ENCODE results near the gene HOXD1.

Gene HOXD1

GRCh38 chr2:176212276-176212675 is 23.8 kb downstream of the HOXD1 start:
- no peaks in the 10 kb centered on the region for H3K4me1 ChIP-seq
- intact Hi-C loops (cut with DNase I; ENCODE audit: low total_unique reads), result no loop called here

GRCh38 chr2:176213406-176213805 is 24.9 kb downstream of the HOXD1 start:
- no peak for DNase-seq
- H3K36me3 ChIP-seq, result no peaks in the 10 kb centered on the region
- no peak overlapping the region for H3K4me3 ChIP-seq
- H3K4me1 ChIP-seq, result no peaks in the 10 kb centered on the region
- no peaks in the 10 kb centered on the region for H3K9me3 ChIP-seq
- intact Hi-C loops (cut with DNase I; ENCODE audit: low total_unique reads), result no loop called here
- H3K27ac ChIP-seq, result no peak overlapping the region
- H3K27me3 ChIP-seq, result no peaks in the 10 kb centered on the region
- TF ChIP-seq CTCF (IDR thresholded peaks at IDR 0.05), result no peak

More at GRCh38 chr2:176212276-176212675, 23.8 kb downstream of the HOXD1 start:
- no peak overlapping the region for H3K27ac ChIP-seq
- no peaks in the 10 kb centered on the region for H3K36me3 ChIP-seq
- TF ChIP-seq CTCF (IDR thresholded peaks at IDR 0.05), result no peak
- no peak for DNase-seq
- no peak overlapping the region for H3K4me3 ChIP-seq
- H3K9me3 ChIP-seq, result no peaks in the 10 kb centered on the region
- no peaks in the 10 kb centered on the region for H3K27me3 ChIP-seq

DNA sequence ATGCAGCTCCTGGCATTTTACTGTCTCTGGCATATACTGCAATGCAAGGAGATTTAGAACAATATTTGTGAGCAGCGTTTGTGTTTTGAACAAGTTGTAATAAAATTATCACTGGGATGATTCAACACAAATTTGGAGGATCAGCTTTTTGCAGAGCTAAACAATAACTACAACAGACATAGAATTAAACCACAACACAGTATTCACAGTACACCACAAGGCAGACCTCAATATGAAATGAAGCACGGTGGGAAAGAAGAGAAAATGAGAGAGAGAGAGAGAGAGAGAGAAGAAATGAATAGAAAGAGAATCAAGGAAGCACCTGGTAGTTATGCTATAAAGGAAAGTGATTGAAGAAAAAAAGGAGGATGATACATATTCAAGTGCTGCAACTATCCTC is 39.4 kb downstream of the HOXD1 start:
- Histone ChIP-seq H3K27ac (no peak overlapping the region), H3K4me1 (no peaks in the 10 kb centered on the region), H3K9me3 (no peaks in the 10 kb centered on the region), H3K27me3 (peaks cover 0 to 8% of the 10 kb centered on the region in 2 donors), H3K4me3 (no peak overlapping the region), H3K36me3 (no peaks in the 10 kb centered on the region)
- TF ChIP-seq CTCF (IDR thresholded peaks at IDR 0.05), result no peak
- intact Hi-C loops (cut with DNase I; ENCODE audit: low total_unique reads), result no loop called here
- no peak for DNase-seq

- no peak for TF ChIP-seq CTCF (IDR thresholded peaks at IDR 0.05)
- H3K36me3 ChIP-seq, result no peaks in the 10 kb centered on the region
- H3K4me1 ChIP-seq, result no peaks in the 10 kb centered on the region
- H3K9me3 ChIP-seq, result no peaks in the 10 kb centered on the region
- no peak for DNase-seq
- no peak overlapping the region for H3K4me3 ChIP-seq
- H3K27me3 ChIP-seq, result no peaks in the 10 kb centered on the region
- intact Hi-C loops (cut with DNase I; ENCODE audit: low total_unique reads), result no loop called here
- H3K27ac ChIP-seq, result no peak overlapping the region
These were observed 45.7 kb downstream of the HOXD1 start for GRCh38 chr2:176234156-176234555.

- intact Hi-C loops (cut with DNase I; ENCODE audit: low total_unique reads), result no loop called here
- DNase-seq, result no peak
- no peak for TF ChIP-seq CTCF (IDR thresholded peaks at IDR 0.05)
These were observed 46.5 kb downstream of the HOXD1 start for GRCh38 chr2:176234940-176235339.

DNA sequence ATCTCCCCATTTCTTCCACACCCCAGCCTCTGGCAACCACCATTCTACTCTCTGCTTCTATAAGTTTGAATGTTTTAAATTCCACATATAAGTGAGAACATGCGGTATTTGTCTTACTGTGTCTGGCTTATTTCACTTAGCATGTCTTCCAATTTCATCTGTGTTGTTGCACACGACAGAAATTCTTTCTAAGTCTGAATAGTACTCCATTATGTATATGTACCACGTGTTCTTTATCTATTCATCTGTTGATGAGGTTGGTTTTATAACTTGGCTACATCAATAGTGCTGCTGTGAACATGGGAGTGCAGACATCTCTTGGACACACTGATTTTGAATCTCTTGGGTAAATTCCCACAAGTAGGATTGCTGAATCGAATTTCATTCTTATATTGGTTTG is 49.0 kb downstream of the HOXD1 start:
- DNase-seq, result no peak
- no peak for TF ChIP-seq CTCF (IDR thresholded peaks at IDR 0.05)
- H3K4me1 ChIP-seq, result no peaks in the 10 kb centered on the region
- H3K9me3 ChIP-seq, result no peaks in the 10 kb centered on the region
- no peak overlapping the region for H3K27ac ChIP-seq
- no peaks in the 10 kb centered on the region for H3K27me3 ChIP-seq
- H3K36me3 ChIP-seq, result no peaks in the 10 kb centered on the region
- H3K4me3 ChIP-seq, result no peak overlapping the region
- intact Hi-C loops (cut with DNase I; ENCODE audit: low total_unique reads), result no loop called here

More at GRCh38 chr2:176234940-176235339, 46.5 kb downstream of the HOXD1 start:
- Histone ChIP-seq H3K4me3 (no peak overlapping the region), H3K4me1 (no peaks in the 10 kb centered on the region), H3K27me3 (no peaks in the 10 kb centered on the region), H3K36me3 (no peaks in the 10 kb centered on the region), H3K9me3 (no peaks in the 10 kb centered on the region), H3K27ac (no peak overlapping the region)
